HK-2 (cell line): ENCODE results near the gene KIF6.
"Not testable (repeated sequence)": the region's sequence is repeated elsewhere in the genome, so short reads cannot be mapped to it uniquely, and the experiment has no call there.

Experiments used
- DNase-seq: peaks from one replicate; pipeline ENCODE4 v3.0.0-alpha.2; 2018; ENCODE audit not compliant: unreplicated experiment

KIF6 gene

GRCh38 chr6:39499053-39499452 lies 226.2 kb downstream of the KIF6 start:
- no peak for DNase-seq

GRCh38 chr6:39498096-39498495 lies 227.1 kb downstream of the KIF6 start:
- no peak for DNase-seq

DNA sequence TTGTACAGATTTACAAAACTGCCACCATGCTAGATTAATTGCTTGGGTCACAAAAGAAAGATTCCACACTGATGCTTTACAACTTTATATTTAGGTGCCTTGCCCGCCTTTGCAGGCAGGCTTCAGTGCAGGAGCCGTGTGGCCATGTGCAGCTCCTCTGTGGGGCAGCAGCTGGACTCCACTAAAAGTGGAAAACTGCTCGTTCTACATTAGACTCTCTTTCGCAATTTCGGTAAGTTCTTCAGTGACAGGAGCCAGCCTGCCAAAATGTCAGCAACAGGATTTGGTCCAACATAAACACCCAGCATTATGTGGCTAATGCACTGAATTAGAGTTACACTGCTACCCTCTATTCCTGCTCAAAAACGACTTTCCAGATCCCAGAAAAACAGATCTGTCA lies 228.3 kb downstream of the KIF6 start:
- DNase-seq = no peak

GRCh38 chr6:39496456-39496855 lies 228.8 kb downstream of the KIF6 start:
- no peak for DNase-seq

DNA sequence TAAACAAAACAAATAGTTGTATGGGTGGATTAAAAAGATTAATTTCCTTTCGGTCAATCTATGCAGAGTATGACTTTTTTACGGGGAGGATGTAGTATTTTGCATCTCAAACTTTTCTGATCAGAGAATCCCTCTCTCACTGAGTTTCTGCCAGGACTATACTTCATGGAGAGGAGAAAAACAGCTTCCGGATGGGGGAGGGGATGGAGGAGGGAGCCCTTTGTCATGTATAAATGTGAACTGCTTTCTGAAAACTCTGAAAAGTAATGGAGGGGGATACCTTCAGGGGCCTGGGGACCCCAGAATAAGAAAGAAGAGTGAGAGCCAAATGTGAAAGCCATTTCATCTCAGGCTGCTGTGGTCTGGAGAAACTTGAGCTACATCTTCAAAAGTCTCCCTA lies 229.6 kb downstream of the KIF6 start:
- no peak for DNase-seq

DNA sequence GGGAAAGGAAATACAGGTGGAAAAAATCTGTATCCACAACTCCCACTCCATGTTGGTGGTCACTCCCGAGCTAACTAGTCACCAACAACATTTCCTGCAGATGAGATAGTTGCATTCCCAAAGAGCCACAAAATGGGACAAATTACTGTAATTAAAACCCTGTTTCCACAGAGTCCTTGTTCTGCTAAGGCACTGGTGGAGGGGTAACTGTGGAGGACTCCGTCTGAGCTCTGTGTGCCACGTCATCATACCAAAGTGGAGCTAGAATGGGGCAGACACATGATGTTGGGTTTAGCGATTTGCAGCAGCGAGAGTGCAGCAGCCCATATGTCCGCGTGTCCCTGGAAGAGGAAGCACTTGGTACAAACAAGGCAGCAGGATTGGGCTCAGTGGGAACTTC lies 230.2 kb downstream of the KIF6 start:
- no peak for DNase-seq

- DNase-seq = no peak
Observed at GRCh38 chr6:39493777-39494176, 231.4 kb downstream of the KIF6 start.

DNA sequence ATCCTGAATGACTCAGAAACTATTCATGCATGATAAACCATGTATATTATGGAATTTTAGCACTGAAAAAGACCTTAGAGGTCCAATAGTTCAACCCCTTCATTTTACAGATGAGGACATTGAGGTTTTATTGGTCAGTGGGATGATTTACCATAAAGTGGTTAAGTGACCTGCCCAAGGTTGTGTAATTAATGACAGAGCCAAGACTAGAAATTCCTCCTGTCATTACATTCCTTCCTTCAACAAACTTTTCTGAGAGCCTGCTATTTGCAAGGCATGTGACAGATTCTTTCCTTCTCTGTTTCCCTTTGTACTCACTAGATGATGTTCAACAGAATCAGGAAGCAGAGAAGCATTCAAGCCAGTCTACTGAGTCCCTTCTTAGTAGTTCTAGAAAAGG lies 232.0 kb downstream of the KIF6 start:
- no peak for DNase-seq

DNA sequence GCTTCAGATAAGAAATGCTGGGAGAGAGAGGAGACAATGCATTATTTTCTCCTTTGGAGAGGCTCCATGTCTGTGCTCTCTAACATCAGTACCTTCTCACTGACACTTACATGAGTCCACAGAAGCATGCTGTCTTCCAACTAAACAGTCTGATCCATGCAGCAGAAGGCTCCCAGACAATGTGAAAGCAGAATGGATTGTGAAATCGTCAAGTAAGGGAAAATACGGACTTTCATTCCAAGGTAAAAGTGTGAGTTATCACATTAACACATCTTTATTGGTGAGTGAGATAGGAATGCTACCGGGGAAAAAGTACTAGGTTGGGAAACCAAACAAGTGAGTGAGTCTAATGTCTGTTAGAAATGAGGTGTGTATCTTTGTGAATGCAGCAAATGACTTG lies 235.1 kb downstream of the KIF6 start:
- DNase-seq = no peak

DNA sequence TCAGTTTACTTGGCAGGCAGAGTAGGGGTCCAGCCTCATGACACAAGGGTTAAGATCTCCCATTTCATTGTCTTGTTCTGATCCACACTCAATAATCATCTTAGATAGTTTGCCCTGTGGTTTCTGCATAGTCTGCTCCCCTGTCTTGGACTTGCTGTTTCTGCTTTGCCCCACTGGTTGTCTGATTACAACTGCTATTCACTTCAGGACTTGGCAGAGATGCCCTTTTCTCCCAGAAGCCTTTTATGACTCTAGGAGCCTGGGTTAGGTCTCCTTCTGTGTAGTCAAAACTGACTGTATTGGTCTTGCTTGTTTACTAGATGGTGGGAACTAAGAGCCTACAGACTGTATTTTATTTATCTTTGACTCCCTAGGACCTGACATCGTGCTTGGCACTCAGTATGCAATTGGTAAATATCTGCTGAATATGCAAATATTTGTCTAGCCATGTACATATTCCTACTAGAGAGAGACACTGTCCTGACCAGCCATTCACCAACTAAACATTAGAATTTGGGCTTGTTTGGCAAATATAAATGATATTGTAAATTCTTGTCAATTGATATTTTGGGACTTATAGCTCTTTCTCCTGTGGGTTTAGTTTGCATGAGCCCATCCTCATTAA lies 236.8 kb downstream of the KIF6 start:
- DNase-seq = no peak

DNA sequence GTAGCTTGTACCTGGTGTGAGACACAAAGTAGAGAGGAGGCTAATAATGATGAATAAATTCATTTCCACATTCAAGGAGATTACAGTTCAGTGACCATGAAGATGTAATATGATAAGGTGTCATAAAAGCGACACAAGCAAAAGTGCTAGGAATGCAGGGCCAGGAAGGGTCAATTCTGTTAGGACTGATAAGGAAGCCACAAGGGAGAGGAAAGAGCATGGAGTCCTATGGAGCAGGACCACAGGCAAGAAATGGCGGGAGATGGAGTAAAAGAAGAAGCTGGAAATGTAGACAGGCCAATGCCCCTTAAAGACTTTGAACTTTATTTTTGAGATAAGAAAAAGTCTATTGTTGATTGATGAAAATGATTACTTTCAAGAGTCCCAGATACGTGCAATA lies 240.9 kb downstream of the KIF6 start:
- DNase-seq = no peak

- not testable (repeated sequence) for DNase-seq
Observed at GRCh38 chr6:39479819-39480218, 245.4 kb downstream of the KIF6 start.

- DNase-seq = no peak
Observed at GRCh38 chr6:39476670-39477069, 248.5 kb downstream of the KIF6 start.

- no peak for DNase-seq
Observed at GRCh38 chr6:39476151-39476550, 249.1 kb downstream of the KIF6 start.

- no peak for DNase-seq
Observed at GRCh38 chr6:39471954-39472659, 253.1 kb downstream of the KIF6 start.

- DNase-seq = no peak
Observed at GRCh38 chr6:39470506-39470905, 254.7 kb downstream of the KIF6 start.

- no peak for DNase-seq
Observed at GRCh38 chr6:39468385-39468784, 256.8 kb downstream of the KIF6 start.

GRCh38 chr6:39466631-39467030 lies 258.6 kb downstream of the KIF6 start:
- DNase-seq = no peak

DNA sequence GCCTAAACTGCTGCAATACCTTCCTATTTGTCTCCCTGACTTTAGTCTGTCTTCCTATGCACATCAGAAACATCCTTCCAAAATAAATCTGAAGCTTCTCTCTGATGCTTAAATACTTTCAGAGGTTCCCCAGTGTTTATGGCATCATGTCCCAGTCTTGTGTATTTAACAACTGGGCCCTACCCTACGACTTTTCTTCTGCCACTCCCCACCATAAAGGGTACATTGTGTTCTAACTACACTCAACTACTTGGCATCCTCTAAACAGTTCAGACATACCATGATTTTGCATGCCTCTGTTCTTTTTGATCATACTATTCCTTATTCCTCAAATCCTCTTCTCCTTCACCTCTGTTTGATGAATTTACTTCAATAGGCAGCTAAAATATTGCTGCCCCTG lies 259.7 kb downstream of the KIF6 start:
- no peak for DNase-seq

DNA sequence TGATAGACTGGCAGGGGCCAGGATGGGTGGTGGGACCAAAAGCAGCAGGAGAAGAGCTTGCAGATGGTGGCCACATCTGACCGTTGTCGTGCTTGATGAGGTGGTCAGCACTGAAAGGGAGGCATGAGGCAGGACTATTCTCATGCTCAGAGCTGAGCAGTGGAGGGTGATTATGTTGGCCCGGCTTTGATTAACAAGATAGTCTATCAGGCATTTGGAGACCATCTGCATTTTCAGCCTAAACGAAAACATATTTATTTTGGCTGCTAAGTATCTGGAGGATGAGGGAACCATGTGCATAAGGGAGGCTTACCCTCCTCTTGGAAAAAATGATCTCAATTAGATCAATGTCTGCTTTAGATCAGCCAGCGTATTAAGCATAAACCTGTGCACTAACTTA lies 261.1 kb downstream of the KIF6 start:
- no peak for DNase-seq

DNA sequence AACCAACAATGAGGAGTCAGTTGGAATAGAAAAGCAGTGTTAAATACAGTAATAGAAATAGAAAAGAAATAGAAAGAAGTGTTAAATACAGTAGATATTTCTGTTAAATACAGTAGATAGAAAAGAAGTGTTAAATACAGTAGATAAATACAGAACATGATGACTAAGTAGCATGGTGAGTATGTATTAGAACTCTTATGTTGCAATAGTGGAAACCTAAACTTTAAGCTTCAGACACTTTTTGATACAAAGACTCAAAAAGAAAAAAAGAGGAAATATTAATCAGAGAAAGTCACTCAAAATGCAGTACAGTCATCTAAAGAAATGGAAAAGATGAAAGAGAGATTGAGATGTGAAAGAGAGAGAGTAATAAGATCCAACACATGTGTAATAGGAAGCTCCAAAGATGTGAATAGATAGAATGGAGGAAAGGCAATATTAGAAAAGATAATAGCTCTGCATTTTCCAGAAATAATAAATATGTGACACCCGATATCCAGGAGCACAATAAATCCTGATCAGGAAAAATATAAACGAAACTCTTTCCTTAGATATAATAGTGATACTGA lies 271.2 kb downstream of the KIF6 start:
- DNase-seq = no peak

GRCh38 chr6:39453241-39453640 lies 272.0 kb downstream of the KIF6 start:
- no peak for DNase-seq

- no peak for DNase-seq
Observed at GRCh38 chr6:39452306-39453145, 272.7 kb downstream of the KIF6 start.
